Cerebellar nuclear complex (tissue), 1 donor: Measurements from ENCODE around the gene OR5AK2.
"Not testable (repeated sequence)": the region's sequence is repeated elsewhere in the genome, so short reads cannot be mapped to it uniquely, and the experiment has no call there.

ENCODE experiments used
- DNase-seq, 2 experiments: peaks; one replicate each; lab custom pipeline; 2025; lab: John Stamatoyannopoulos, UW

The OR5AK2 gene

GRCh38 chr11:56988614-56989013, at the start of gene OR5AK2:
TSS of gene OR5AK2 (plus strand) at chr11:56988914. CDS start at chr11:56988914, 0 bp downstream.
- no peak for DNase-seq

GRCh38 chr11:56945526-56945925, 43.2 kb upstream of the OR5AK2 start:
- not testable (repeated sequence) for DNase-seq

GRCh38 chr11:56948991-56949515, 39.7 kb upstream of the OR5AK2 start:
- no peak for DNase-seq

GRCh38 chr11:56950510-56950909, 38.2 kb upstream of the OR5AK2 start:
- no peak for DNase-seq

- not testable (repeated sequence) for DNase-seq
Measured at GRCh38 chr11:56953907-56954306, 34.8 kb upstream of the OR5AK2 start.

GRCh38 chr11:56961609-56962008, 27.1 kb upstream of the OR5AK2 start:
- no peak for DNase-seq

- DNase-seq: no peak
Measured at GRCh38 chr11:56967726-56968125, 21.0 kb upstream of the OR5AK2 start.

- no peak for DNase-seq
Measured at GRCh38 chr11:56968524-56968923, 20.2 kb upstream of the OR5AK2 start.

GRCh38 chr11:56977314-56977713, 11.4 kb upstream of the OR5AK2 start:
- no peak for DNase-seq

- DNase-seq: no peak
Measured at GRCh38 chr11:56990702-56991101, 2.0 kb downstream of the OR5AK2 start.

- DNase-seq: no peak
Measured at GRCh38 chr11:56994532-56994931, 5.8 kb downstream of the OR5AK2 start.

GRCh38 chr11:57001674-57002401, 13.1 kb downstream of the OR5AK2 start:
- DNase-seq: no peak

GRCh38 chr11:57008373-57008772, 19.7 kb downstream of the OR5AK2 start:
- no peak for DNase-seq

GRCh38 chr11:57015679-57016078, 27.0 kb downstream of the OR5AK2 start:
- DNase-seq: no peak

GRCh38 chr11:57031556-57031955, 42.8 kb downstream of the OR5AK2 start:
- DNase-seq: no peak
